ENCODE measurements around the gene HDAC4.

GRCh38 chr2:239259173-239259572 lies 141.6 kb downstream of the HDAC4 start:
- TF ChIP-seq ZBTB33 (IDR thresholded peaks at IDR 0.05): no peak
- no peak for TF ChIP-seq CTCF (IDR thresholded peaks at IDR 0.05; ENCODE audit: low read depth, low read length, missing input control)
